ACHN (cell line): ENCODE data around the gene IL17F.

Experiments used
- DNase-seq: peaks from one replicate; pipeline ENCODE4 v3.0.0-alpha.2; 2015
- in situ Hi-C: cut with HindIII; loops from 2 replicates; pipeline ENCODE4 v1.10.0; 2017; ENCODE audit warnings: low sequenced_read_pairs, low pct_ligation_motif_present, low pct_unique_long_range_greater_than_20kb

The IL17F gene

GRCh38 chr6:52244400-52244799 is at the start of gene IL17F:
IL17F (minus strand) TSS chr6:52244500; CDS start chr6:52244429, 71 bp downstream.
- no peak for DNase-seq
- in situ Hi-C loops: no loop called here

- DNase-seq: no peak
- in situ Hi-C loops: loop anchor here (25.0 kb wide), 1 partner anchor 94 kb away; no protein-coding TSS in a partner anchor
Observed at GRCh38 chr6:52293067-52293466, 48.8 kb upstream of the IL17F start.

GRCh38 chr6:52288841-52289240 is 44.5 kb upstream of the IL17F start:
- DNase-seq: no peak
- in situ Hi-C loops: loop anchor here (25.0 kb wide), 1 partner anchor 98 kb away; no protein-coding TSS in a partner anchor

- in situ Hi-C loops: loop anchor here (25.0 kb wide), 1 partner anchor 99 kb away; no protein-coding TSS in a partner anchor
- no peak for DNase-seq
Observed at GRCh38 chr6:52288216-52288615, 43.9 kb upstream of the IL17F start.

GRCh38 chr6:52286798-52287432 is 42.6 kb upstream of the IL17F start:
- in situ Hi-C loops: loop anchor here (25.0 kb wide), 1 partner anchor 100 kb away; no protein-coding TSS in a partner anchor
- DNase-seq: peak; percentile 81

- DNase-seq: peak; percentile 41
- in situ Hi-C loops: loop anchor here (25.0 kb wide), 1 partner anchor 102 kb away; no protein-coding TSS in a partner anchor
Observed at GRCh38 chr6:52285177-52286068, 41.1 kb upstream of the IL17F start.

- DNase-seq: peak; percentile 99
- in situ Hi-C loops: loop anchor here (25.0 kb wide), 1 partner anchor 103 kb away; no protein-coding TSS in a partner anchor
Observed at GRCh38 chr6:52284460-52285176, 40.3 kb upstream of the IL17F start, which contains the start of gene MCM3. MCM3 (minus strand) TSS chr6:52284742; CDS start chr6:52284674, 68 bp downstream.

- peak; percentile 11 for DNase-seq
- in situ Hi-C loops: loop anchor here (25.0 kb wide), 1 partner anchor 103 kb away; no protein-coding TSS in a partner anchor
Observed at GRCh38 chr6:52284131-52284459, 39.8 kb upstream of the IL17F start.

GRCh38 chr6:52283111-52283510 is 38.8 kb upstream of the IL17F start:
- no peak for DNase-seq
- in situ Hi-C loops: loop anchor here (25.0 kb wide), 1 partner anchor 104 kb away; no protein-coding TSS in a partner anchor

- in situ Hi-C loops: loop anchor here (25.0 kb wide), 1 partner anchor 111 kb away; no protein-coding TSS in a partner anchor
- no peak for DNase-seq
Observed at GRCh38 chr6:52276130-52276529, 31.8 kb upstream of the IL17F start.

GRCh38 chr6:52271852-52272460 is 27.7 kb upstream of the IL17F start:
- in situ Hi-C loops: no loop called here
- DNase-seq: no peak

- peak; percentile 62 for DNase-seq
- in situ Hi-C loops: no loop called here
Observed at GRCh38 chr6:52263709-52264540, 19.6 kb upstream of the IL17F start.

- in situ Hi-C loops: no loop called here
- DNase-seq: no peak
Observed at GRCh38 chr6:52262620-52263344, 18.5 kb upstream of the IL17F start.

GRCh38 chr6:52261229-52261628 is 16.9 kb upstream of the IL17F start:
- no peak for DNase-seq
- in situ Hi-C loops: no loop called here

GRCh38 chr6:52260634-52261033 is 16.3 kb upstream of the IL17F start:
- in situ Hi-C loops: no loop called here
- DNase-seq: no peak

- no peak for DNase-seq
- in situ Hi-C loops: no loop called here
Observed at GRCh38 chr6:52255434-52255833, 11.1 kb upstream of the IL17F start.
